ENCODE data around the gene SV2C. TPM values are rescaled to one million over a fixed set of nuclear protein-coding genes. Genes with fewer than 3 reads are reported as not detected.
"Not testable (repeated sequence)": the region's sequence is repeated elsewhere in the genome, so short reads cannot be mapped to it uniquely, and the experiment has no call there.

The SV2C gene
- total RNA-seq, 2 donors from 2014 or later, result 0.20 to 0.35 TPM

GRCh38 chr5:76331126-76331525 lies 247.9 kb downstream of the SV2C start:
- H3K36me3 ChIP-seq, result no peaks in the 10 kb centered on the region
- TF ChIP-seq, protein P1, sequence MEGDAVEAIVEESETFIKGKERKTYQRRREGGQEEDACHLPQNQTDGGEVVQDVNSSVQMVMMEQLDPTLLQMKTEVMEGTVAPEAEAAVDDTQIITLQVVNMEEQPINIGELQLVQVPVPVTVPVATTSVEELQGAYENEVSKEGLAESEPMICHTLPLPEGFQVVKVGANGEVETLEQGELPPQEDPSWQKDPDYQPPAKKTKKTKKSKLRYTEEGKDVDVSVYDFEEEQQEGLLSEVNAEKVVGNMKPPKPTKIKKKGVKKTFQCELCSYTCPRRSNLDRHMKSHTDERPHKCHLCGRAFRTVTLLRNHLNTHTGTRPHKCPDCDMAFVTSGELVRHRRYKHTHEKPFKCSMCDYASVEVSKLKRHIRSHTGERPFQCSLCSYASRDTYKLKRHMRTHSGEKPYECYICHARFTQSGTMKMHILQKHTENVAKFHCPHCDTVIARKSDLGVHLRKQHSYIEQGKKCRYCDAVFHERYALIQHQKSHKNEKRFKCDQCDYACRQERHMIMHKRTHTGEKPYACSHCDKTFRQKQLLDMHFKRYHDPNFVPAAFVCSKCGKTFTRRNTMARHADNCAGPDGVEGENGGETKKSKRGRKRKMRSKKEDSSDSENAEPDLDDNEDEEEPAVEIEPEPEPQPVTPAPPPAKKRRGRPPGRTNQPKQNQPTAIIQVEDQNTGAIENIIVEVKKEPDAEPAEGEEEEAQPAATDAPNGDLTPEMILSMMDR (IDR thresholded peaks at IDR 0.05), result no peak
- no peaks in the 10 kb centered on the region for H3K4me1 ChIP-seq
- intact Hi-C loops (cut with DNase I), result no loop called here
- H3K9me3 ChIP-seq, result no peaks in the 10 kb centered on the region
- no peak overlapping the region for H3K4me3 ChIP-seq
- no peak overlapping the region for H3K9ac ChIP-seq (ENCODE audit: low read depth in 2 of 2, low read length in 2 of 2)
- no peak for DNase-seq
- H3K27me3 ChIP-seq, result no peaks in the 10 kb centered on the region
- no peak overlapping the region for H3K27ac ChIP-seq

DNA sequence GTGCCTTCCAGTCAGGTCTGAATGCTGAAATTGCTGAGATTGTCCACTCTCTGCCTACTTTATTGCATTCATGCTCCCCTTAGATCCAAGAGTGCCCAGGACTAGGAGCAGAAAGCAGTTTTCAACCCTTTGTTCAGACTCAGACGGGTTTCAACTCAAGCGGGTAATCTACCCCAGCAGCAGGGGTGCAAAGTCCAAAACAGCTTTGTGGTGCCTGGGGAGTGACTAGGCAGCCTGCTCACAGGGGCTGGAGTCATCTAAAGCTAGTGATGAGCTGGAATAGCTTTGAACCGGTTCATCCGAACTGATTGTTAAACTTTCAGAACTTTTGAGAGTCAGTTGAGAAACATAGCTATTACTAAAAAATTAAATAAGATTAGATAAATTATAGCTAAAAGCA lies 248.9 kb downstream of the SV2C start:
- Histone ChIP-seq H3K4me1 (no peaks in the 10 kb centered on the region), H3K27me3 (no peaks in the 10 kb centered on the region), H3K4me3 (no peak overlapping the region), H3K9me3 (no peaks in the 10 kb centered on the region), H3K9ac (ENCODE audit: low read depth in 2 of 2, low read length in 2 of 2) (no peak overlapping the region), H3K27ac (no peak overlapping the region), H3K36me3 (no peaks in the 10 kb centered on the region)
- peak; percentile 60 for DNase-seq
- intact Hi-C loops (cut with DNase I), result no loop called here
- TF ChIP-seq, protein P1 (IDR thresholded peaks at IDR 0.05), result no peak

DNA sequence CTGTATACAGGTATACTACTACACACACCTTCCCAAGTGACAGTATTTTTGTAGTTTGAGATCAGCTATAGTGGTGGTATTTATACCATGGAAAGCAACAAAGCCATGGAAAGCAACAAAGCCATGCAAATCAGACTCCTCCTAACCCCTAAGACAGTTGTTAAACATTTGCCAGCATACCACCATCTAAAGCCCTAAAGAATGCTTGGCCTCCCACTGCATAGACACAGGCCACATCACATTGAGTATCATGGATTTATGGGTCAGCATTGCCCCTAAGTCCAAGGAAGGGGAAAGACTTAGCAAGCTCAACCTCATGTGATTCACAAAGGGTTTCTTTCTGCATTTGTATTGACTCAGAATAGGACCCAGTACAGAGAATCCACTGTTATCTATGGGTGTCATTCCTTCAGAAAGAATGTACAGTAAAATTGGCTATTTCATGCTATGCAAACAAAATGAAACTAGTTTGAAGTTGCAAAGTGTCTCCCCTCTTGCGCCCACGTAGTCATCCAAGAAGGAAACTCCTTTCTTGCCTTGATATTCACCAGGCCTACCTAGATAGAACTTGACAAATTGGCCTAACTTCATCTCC lies 249.5 kb downstream of the SV2C start:
- intact Hi-C loops (cut with DNase I), result no loop called here
- TF ChIP-seq, protein P1 (IDR thresholded peaks at IDR 0.05), result no peak
- Histone ChIP-seq H3K27me3 (no peaks in the 10 kb centered on the region), H3K4me3 (no peak overlapping the region), H3K36me3 (no peaks in the 10 kb centered on the region), H3K9me3 (no peaks in the 10 kb centered on the region), H3K4me1 (no peaks in the 10 kb centered on the region), H3K27ac (no peak overlapping the region), H3K9ac (ENCODE audit: low read depth in 2 of 2, low read length in 2 of 2) (no peak overlapping the region)
- DNase-seq, result no peak

- no peak overlapping the region for H3K9ac ChIP-seq (ENCODE audit: low read depth in 2 of 2, low read length in 2 of 2)
- H3K4me1 ChIP-seq, result no peaks in the 10 kb centered on the region
- H3K4me3 ChIP-seq, result no peak overlapping the region
- intact Hi-C loops (cut with DNase I), result no loop called here
- H3K9me3 ChIP-seq, result no peaks in the 10 kb centered on the region
- H3K27me3 ChIP-seq, result no peaks in the 10 kb centered on the region
- H3K36me3 ChIP-seq, result no peaks in the 10 kb centered on the region
- TF ChIP-seq, protein P1 (IDR thresholded peaks at IDR 0.05), result no peak
- no peak for DNase-seq
- no peak overlapping the region for H3K27ac ChIP-seq
Measured at GRCh38 chr5:76333571-76333970, 250.4 kb downstream of the SV2C start.

GRCh38 chr5:76334574-76334973 lies 251.4 kb downstream of the SV2C start:
- Histone ChIP-seq H3K27ac (no peak overlapping the region), H3K27me3 (no peaks in the 10 kb centered on the region), H3K9ac (ENCODE audit: low read depth in 2 of 2, low read length in 2 of 2) (no peak overlapping the region), H3K36me3 (no peaks in the 10 kb centered on the region), H3K9me3 (no peaks in the 10 kb centered on the region), H3K4me1 (no peaks in the 10 kb centered on the region), H3K4me3 (no peak overlapping the region)
- TF ChIP-seq, protein P1 (IDR thresholded peaks at IDR 0.05), result no peak
- intact Hi-C loops (cut with DNase I), result no loop called here
- no peak for DNase-seq

DNA sequence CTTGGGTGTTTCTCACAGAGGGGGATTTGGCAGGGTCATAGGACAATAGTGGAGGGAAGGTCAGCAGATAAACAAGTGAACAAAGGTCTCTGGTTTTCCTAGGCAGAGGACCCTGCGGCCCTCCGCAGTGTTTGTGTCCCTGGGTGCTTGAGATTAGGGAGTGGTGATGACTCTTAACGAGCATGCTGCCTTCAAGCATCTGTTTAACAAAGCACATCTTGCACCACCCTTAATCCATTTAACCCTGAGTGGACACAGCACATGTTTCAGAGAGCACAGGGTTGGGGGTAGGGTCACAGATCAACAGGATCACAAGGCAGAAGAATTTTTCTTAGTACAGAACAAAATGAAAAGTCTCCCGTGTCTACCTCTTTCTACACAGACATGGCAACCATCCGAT lies 252.3 kb downstream of the SV2C start:
- H3K4me3 ChIP-seq; DNase-seq; H3K9ac ChIP-seq (ENCODE audit: low read depth in 2 of 2, low read length in 2 of 2); H3K27ac ChIP-seq; H3K4me1 ChIP-seq; intact Hi-C loops (cut with DNase I); H3K36me3 ChIP-seq; H3K9me3 ChIP-seq; H3K27me3 ChIP-seq: not testable (repeated sequence)

- intact Hi-C loops (cut with DNase I); H3K4me3 ChIP-seq; H3K9me3 ChIP-seq; H3K27me3 ChIP-seq; DNase-seq; H3K36me3 ChIP-seq; H3K27ac ChIP-seq; H3K9ac ChIP-seq (ENCODE audit: low read depth in 2 of 2, low read length in 2 of 2); H3K4me1 ChIP-seq: not testable (repeated sequence)
Measured at GRCh38 chr5:76336253-76336809, 253.1 kb downstream of the SV2C start.
